Panc1 (cell line): ENCODE results near the gene RCCD1. TPM values are rescaled to one million over a fixed set of nuclear protein-coding genes. Genes with fewer than 3 reads are reported as not detected.

Experiments used
- ATAC-seq: fragments of 200-7000 bp; cut with Tn5 transposase; 2 replicates; pipeline ENCODE4 v1.9.1; 2020; ENCODE audit warnings: mild to moderate bottlenecking, moderate library complexity
- Bru-seq: library from RNA; stranded (reverse); fragments of 400-500 nt; gene quantifications from one replicate; lab custom pipeline; 2021; lab: Mats Ljungman, UMichigan
- BruChase-seq, 2 experiments: library from RNA; stranded (reverse); fragments of 400-500 nt; gene quantifications; one replicate each; lab custom pipeline; 2021; lab: Mats Ljungman, UMichigan
- BruUV-seq: library from RNA; stranded (reverse); fragments of 400-500 nt; replicated peaks from 2 replicates; lab custom pipeline; 2021; lab: Mats Ljungman, UMichigan
- CTCF ChIA-PET: fragments of 300-600 bp; sonication (Branson Sonifier 250); formaldehyde crosslinking; loops from one replicate; lab custom pipeline; 2022; ENCODE audit warnings: antibody characterized with exemption; lab: Charles Lee
- POLR2A ChIA-PET: fragments of 300-600 bp; sonication (Branson Sonifier 250); formaldehyde crosslinking; loops from one replicate; lab custom pipeline; 2022; ENCODE audit warnings: antibody characterized with exemption; lab: Charles Lee
- DNase-seq: peaks from one replicate; pipeline ENCODE4 v3.0.0-alpha.2; 2010; ENCODE audit warnings: low read depth, low spot score
- H3K27ac ChIP-seq: 2 replicates; pipeline ENCODE4 v1.5.1; 2011; ENCODE audit warnings: mild to moderate bottlenecking, low read length, inconsistent platforms
- H3K27me3 ChIP-seq: fragments of 200-500 bp; sonication (Bioruptor generic); 2 replicates; pipeline ENCODE4 v1.6.0; 2014; ENCODE audit warnings: low read length, inconsistent platforms; ENCODE audit not compliant: control insufficient read depth, insufficient read depth
- H3K36me3 ChIP-seq: fragments of 200-500 bp; sonication (Bioruptor generic); 2 replicates; pipeline ENCODE4 v1.5.1; 2014; ENCODE audit warnings: inconsistent platforms, mild to moderate bottlenecking, low read length, moderate library complexity; ENCODE audit not compliant: control insufficient read depth, insufficient read depth
- H3K4me1 ChIP-seq: 2 replicates; pipeline ENCODE4 v1.5.1; 2011; ENCODE audit warnings: inconsistent platforms, mild to moderate bottlenecking, low read length, moderate library complexity; ENCODE audit not compliant: control insufficient read depth, insufficient read depth
- H3K4me3 ChIP-seq, 2 experiments: 2 replicates each; pipeline ENCODE4 v1.5.1; 2011 to 2012; ENCODE audit warnings: low read depth in 2 of 2, low read length in 2 of 2, mild to moderate bottlenecking in 2 of 2, inconsistent platforms in 1 of 2, moderate library complexity in 1 of 2
- H3K9me3 ChIP-seq: fragments of 200-500 bp; sonication (Bioruptor generic); 2 replicates; pipeline ENCODE4 v1.5.1; 2014; ENCODE audit warnings: low read depth, mild to moderate bottlenecking, inconsistent platforms, low read length, moderate library complexity; ENCODE audit not compliant: control insufficient read depth, insufficient read depth
- CTCF ChIP-seq: fragments of 450-650 bp; IDR thresholded peaks from 2 replicates; pipeline ENCODE4 v1.5.1; 2017; ENCODE audit warnings: mild to moderate bottlenecking
- POLR2AphosphoS5 ChIP-seq: IDR thresholded peaks from 2 replicates; pipeline ENCODE4 v1.6.1; 2012; ENCODE audit warnings: mild to moderate bottlenecking, low read depth, low read length, moderate library complexity
- SIN3A ChIP-seq: IDR thresholded peaks from 2 replicates; pipeline ENCODE4 v1.6.1; 2012; ENCODE audit warnings: low read depth, mild to moderate bottlenecking, low read length, moderate library complexity, borderline replicate concordance; ENCODE audit not compliant: insufficient read depth
- TCF7L2 ChIP-seq: IDR thresholded peaks from 2 replicates; pipeline ENCODE4 v1.6.1; 2011; ENCODE audit warnings: mild to moderate bottlenecking, low read depth, low read length, inconsistent platforms
- in situ Hi-C: cut with HindIII; loops from 2 replicates; pipeline ENCODE4 v1.10.0; 2016; ENCODE audit warnings: low sequenced_read_pairs, low pct_unique_long_range_greater_than_20kb
- intact Hi-C: fragments of 100-400 bp; cut with micrococcal nuclease; formaldehyde crosslinking; loops from one replicate; pipeline ENCODE4 v1.10.0; 2022; ENCODE audit not compliant: unreplicated experiment
- long read RNA-seq: library from polyadenylated mRNA; unstranded; transcript quantifications from one replicate; pipeline ENCODE4 v2.0.0, GENCODE V29; 2021; ENCODE audit not compliant: unreplicated experiment
- polyA plus RNA-seq: library from polyadenylated mRNA; unstranded; fragments of >200 nt; gene quantifications from one replicate; pipeline ENCODE4 v1.2.1, GENCODE V29; 2012; ENCODE audit warnings: missing spikeins; ENCODE audit not compliant: insufficient read length
- total RNA-seq: library from RNA; stranded (reverse); gene quantifications from one replicate; pipeline ENCODE4 v1.2.1, GENCODE V29; 2021; ENCODE audit not compliant: unreplicated experiment
- TF ChIP-seq, protein P1 (sequence below), 2 experiments: IDR thresholded peaks; 2 replicates each; pipeline ENCODE4 v1.6.1; 2011 to 2012; ENCODE audit warnings: low read depth in 2 of 2, control low read depth in 1 of 2, low read length in 1 of 2, mild to moderate bottlenecking in 1 of 2, moderate library complexity in 1 of 2; ENCODE audit not compliant: insufficient read depth in 1 of 2

RCCD1 gene, protein sequence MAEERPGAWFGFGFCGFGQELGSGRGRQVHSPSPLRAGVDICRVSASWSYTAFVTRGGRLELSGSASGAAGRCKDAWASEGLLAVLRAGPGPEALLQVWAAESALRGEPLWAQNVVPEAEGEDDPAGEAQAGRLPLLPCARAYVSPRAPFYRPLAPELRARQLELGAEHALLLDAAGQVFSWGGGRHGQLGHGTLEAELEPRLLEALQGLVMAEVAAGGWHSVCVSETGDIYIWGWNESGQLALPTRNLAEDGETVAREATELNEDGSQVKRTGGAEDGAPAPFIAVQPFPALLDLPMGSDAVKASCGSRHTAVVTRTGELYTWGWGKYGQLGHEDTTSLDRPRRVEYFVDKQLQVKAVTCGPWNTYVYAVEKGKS
- total RNA-seq (23.6 TPM), Bru-seq, nascent RNA (percentile 72 among the genes with signal in this experiment), BruChase-seq, experiment 1, labeled RNA remaining after a 2-hour chase (percentile 69 among the genes with signal in this experiment), BruChase-seq, experiment 2, labeled RNA remaining after a 6-hour chase (percentile 70 among the genes with signal in this experiment)
- polyA plus RNA-seq = 28.6 TPM
- long read RNA-seq, transcript RCCD1-201 (8 exons, 2,689 nt) = major isoform, 16 of 91 reads
- long read RNA-seq, partial matches to known transcripts = 29 of 91 reads
- long read RNA-seq, other reads (novel, unspliced or antisense) = 45 of 91 reads

GRCh38 chr15:90954712-90955623 lies at the start of gene RCCD1:
Gene RCCD1, plus strand, starts transcription at chr15:90954884. Its CDS starts 1,851 bp downstream, at chr15:90956735.
- Histone ChIP-seq H3K9me3 (no peaks in the 10 kb centered on the region), H3K36me3 (peaks cover 4% of the 10 kb centered on the region; the same call in 1 of the 2 replicates), H3K4me3 (peak within 1 kb of the TSS; percentile 77 to 81), H3K27ac (peak within 1 kb of the TSS; percentile 96), H3K27me3 (no peaks in the 10 kb centered on the region), H3K4me1 (peaks cover 17% of the 10 kb centered on the region)
- DNase-seq (peak; percentile 84), ATAC-seq (peak; percentile 91)
- intact Hi-C loops (no loop called here), in situ Hi-C loops (no loop called here)
- TSS peak; percentile 78 for BruUV-seq
- TF ChIP-seq POLR2AphosphoS5 (peak; percentile 97), SIN3A (peak; percentile 67; the same call in 1 of the 2 replicates), TCF7L2 (peak; percentile 70; the same call in 1 of the 2 replicates), CTCF (no peak)
- TF ChIP-seq, protein P1, sequence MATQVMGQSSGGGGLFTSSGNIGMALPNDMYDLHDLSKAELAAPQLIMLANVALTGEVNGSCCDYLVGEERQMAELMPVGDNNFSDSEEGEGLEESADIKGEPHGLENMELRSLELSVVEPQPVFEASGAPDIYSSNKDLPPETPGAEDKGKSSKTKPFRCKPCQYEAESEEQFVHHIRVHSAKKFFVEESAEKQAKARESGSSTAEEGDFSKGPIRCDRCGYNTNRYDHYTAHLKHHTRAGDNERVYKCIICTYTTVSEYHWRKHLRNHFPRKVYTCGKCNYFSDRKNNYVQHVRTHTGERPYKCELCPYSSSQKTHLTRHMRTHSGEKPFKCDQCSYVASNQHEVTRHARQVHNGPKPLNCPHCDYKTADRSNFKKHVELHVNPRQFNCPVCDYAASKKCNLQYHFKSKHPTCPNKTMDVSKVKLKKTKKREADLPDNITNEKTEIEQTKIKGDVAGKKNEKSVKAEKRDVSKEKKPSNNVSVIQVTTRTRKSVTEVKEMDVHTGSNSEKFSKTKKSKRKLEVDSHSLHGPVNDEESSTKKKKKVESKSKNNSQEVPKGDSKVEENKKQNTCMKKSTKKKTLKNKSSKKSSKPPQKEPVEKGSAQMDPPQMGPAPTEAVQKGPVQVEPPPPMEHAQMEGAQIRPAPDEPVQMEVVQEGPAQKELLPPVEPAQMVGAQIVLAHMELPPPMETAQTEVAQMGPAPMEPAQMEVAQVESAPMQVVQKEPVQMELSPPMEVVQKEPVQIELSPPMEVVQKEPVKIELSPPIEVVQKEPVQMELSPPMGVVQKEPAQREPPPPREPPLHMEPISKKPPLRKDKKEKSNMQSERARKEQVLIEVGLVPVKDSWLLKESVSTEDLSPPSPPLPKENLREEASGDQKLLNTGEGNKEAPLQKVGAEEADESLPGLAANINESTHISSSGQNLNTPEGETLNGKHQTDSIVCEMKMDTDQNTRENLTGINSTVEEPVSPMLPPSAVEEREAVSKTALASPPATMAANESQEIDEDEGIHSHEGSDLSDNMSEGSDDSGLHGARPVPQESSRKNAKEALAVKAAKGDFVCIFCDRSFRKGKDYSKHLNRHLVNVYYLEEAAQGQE (IDR thresholded peaks at IDR 0.05; ENCODE audit: insufficient read depth in 1 of 2, low read depth in 2 of 2, low read length in 1 of 2) = no peak
- POLR2A ChIA-PET = interaction anchor here (0.7 kb wide), 1 partner anchor 25 kb away, joined by 5 read pairs; no protein-coding TSS in a partner anchor
- CTCF ChIA-PET = interaction anchor here (3.4 kb wide), 1 partner anchor 95 kb away, joined by 16 read pairs; no protein-coding TSS in a partner anchor
